ENCODE measurements around the gene UMPS. TPM values are rescaled to one million over a fixed set of nuclear protein-coding genes. Genes with fewer than 3 reads are reported as not detected.

Gene UMPS
- total RNA-seq, 1 donor from 2014 or later, result 22.2 TPM

- Histone ChIP-seq H3K27me3 (no peaks in the 10 kb centered on the region), H3K27ac (no peak overlapping the region), H3K9me3 (no peaks in the 10 kb centered on the region), H3K36me3 (no peaks in the 10 kb centered on the region), H3K4me1 (no peaks in the 10 kb centered on the region), H3K4me3 (no peak overlapping the region)
- peak; percentile 24 for ATAC-seq
- TF ChIP-seq CTCF (IDR thresholded peaks at IDR 0.05), result no peak
- intact Hi-C loops (cut with DNase I), result no loop called here
- no peak for DNase-seq
Observed at GRCh38 chr3:124685481-124685880, 44.8 kb upstream of the UMPS start.

DNA sequence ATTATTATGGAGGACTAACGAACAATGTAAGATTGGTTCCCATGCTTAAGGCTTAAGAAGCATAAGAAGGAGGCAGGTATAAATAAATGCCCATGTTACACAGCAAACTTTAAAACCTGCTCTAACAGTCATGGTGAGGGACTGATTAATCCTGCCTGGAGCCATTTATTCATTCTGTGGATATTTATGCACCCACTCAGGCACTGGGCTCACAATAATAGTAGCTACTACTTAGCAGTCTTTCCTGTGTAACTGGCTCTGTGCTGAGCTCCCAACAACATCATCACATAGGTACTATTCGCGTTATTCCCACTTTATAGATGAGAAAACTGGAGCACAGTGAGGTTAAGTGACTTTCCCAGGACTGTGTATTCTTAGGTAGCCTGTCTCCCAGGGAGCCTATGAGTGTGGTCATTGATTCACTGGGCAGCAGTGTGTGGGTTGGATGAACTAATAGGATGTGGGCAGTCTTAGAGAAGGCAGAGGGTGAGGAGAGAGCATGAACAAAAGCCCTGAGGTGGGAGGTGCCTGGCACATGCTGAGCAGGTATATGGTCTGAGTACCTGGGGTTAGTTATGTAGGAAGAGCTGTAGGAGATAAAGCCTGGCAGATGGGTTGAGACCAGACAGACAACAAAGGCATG is 44.1 kb upstream of the UMPS start:
- ATAC-seq (peak; percentile 19), DNase-seq (no peak)
- no peaks in the 10 kb centered on the region for H3K36me3 ChIP-seq
- H3K27me3 ChIP-seq, result no peaks in the 10 kb centered on the region
- H3K9me3 ChIP-seq, result no peaks in the 10 kb centered on the region
- no peak for TF ChIP-seq CTCF (IDR thresholded peaks at IDR 0.05)
- H3K4me3 ChIP-seq, result no peak overlapping the region
- intact Hi-C loops (cut with DNase I), result no loop called here
- H3K4me1 ChIP-seq, result no peaks in the 10 kb centered on the region
- H3K27ac ChIP-seq, result no peak overlapping the region

- ATAC-seq, result peak; percentile 94
- no peak overlapping the region for H3K27ac ChIP-seq
- intact Hi-C loops (cut with DNase I), result loop anchor here (2.0 kb wide), 1 partner anchor 122 kb away; no protein-coding TSS in a partner anchor
- H3K36me3 ChIP-seq, result no peaks in the 10 kb centered on the region
- H3K27me3 ChIP-seq, result no peaks in the 10 kb centered on the region
- no peak overlapping the region for H3K4me3 ChIP-seq
- TF ChIP-seq CTCF (IDR thresholded peaks at IDR 0.05), result peak; percentile 88
- H3K4me1 ChIP-seq, result no peaks in the 10 kb centered on the region
- H3K9me3 ChIP-seq, result no peaks in the 10 kb centered on the region
- peak; percentile 77 for DNase-seq
Observed at GRCh38 chr3:124688581-124689454, 41.4 kb upstream of the UMPS start.

DNA sequence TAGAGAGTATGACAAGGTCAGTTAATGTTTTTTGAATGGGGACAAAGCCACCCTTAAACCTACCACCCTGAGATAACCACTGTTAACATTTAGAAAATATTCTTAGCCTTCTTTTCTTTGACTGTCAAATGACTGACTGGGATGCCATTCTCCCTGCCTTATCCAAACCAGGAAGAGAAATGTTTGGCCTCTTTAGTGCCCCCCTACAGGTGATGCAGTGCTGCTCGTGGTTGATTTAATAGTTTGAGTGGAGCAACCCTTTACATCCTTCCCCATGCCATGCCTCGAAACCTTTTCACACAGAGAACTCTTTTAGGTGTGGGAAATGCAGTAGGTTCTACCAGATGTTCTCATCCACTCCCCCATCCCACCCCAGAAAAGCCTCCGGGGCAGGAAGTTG is 38.7 kb upstream of the UMPS start:
- Histone ChIP-seq H3K4me1 (no peaks in the 10 kb centered on the region), H3K27ac (no peak overlapping the region), H3K9me3 (no peaks in the 10 kb centered on the region), H3K27me3 (no peaks in the 10 kb centered on the region), H3K4me3 (no peak overlapping the region), H3K36me3 (no peaks in the 10 kb centered on the region)
- no peak for TF ChIP-seq CTCF (IDR thresholded peaks at IDR 0.05)
- intact Hi-C loops (cut with DNase I), result no loop called here
- DNase-seq (no peak), ATAC-seq (no peak)

DNA sequence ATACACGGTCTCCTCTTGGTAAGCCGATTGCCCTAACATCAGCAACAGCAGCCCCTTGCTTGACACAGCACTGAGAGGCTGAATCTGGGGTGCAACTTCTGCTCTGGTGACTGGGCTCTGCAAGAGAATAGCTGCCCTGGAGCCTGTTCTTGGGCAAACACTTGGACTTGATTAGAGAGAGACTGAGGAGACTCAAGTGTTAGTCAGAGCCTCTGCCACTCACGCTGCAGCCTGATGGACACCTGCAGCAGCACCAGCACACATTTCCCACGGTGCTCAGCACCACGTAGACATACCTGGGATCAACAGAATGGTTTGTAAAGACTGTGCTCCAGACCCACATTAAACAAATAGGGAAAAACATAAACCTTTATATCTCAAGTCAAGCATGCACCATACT is 35.8 kb upstream of the UMPS start:
- H3K4me1 ChIP-seq, result no peaks in the 10 kb centered on the region
- intact Hi-C loops (cut with DNase I), result no loop called here
- H3K4me3 ChIP-seq, result no peak overlapping the region
- no peak for TF ChIP-seq CTCF (IDR thresholded peaks at IDR 0.05)
- no peaks in the 10 kb centered on the region for H3K27me3 ChIP-seq
- H3K9me3 ChIP-seq, result no peaks in the 10 kb centered on the region
- ATAC-seq, result no peak
- H3K27ac ChIP-seq, result no peak overlapping the region
- no peak for DNase-seq
- no peaks in the 10 kb centered on the region for H3K36me3 ChIP-seq
